ENCODE results near the gene EDDM13.
"Not testable (repeated sequence)": the region's sequence is repeated elsewhere in the genome, so short reads cannot be mapped to it uniquely, and the experiment has no call there.

The EDDM13 gene

GRCh38 chr19:56272161-56272798 is at the start of gene EDDM13:
TSS of gene EDDM13 (plus strand) at chr19:56272748. CDS start at chr19:56272835, 87 bp downstream.
- no peak for DNase-seq (ENCODE audit: insufficient read length, low spot score)

GRCh38 chr19:56222901-56223300 is 49.6 kb upstream of the EDDM13 start:
- DNase-seq (ENCODE audit: insufficient read length, low spot score) (no peak), FAIRE-seq (no peak)

More at GRCh38 chr19:56272161-56272798, at the start of gene EDDM13:
- FAIRE-seq = no peak

- DNase-seq (ENCODE audit: insufficient read length, low spot score) = no peak
- no peak for FAIRE-seq
These were observed 49.1 kb upstream of the EDDM13 start for GRCh38 chr19:56223481-56223880.

DNA sequence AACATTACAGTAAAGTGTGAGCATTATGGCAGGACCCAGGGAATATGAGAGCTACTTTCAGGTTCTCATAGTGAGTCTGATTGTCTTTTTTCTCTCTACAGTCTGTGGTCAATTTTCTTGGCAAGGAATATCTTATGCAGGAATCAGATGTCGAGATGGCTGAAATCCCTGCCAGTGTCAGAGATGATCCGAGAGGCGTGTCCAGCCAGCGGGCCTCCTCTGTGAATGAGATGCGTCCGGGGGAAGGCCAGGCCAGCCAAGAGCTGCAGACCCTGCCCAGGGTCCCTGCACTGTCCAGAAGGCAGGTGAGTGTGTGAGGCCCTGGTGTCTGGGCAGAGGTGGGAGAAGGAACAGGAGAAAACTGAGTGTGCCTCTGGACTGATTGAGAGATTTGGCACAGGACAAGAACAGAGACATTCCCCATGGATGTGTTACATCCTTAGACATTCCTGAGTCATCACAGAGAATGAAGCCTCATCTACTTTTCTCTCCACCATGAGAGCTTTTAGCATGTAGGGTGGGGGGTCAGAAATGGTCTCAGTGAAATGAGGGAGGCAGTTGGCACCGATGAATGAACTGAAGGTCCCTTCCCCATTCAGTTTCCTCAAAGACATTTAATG is 27.3 kb upstream of the EDDM13 start:
- DNase-seq (ENCODE audit: insufficient read length, low spot score) (no peak), FAIRE-seq (no peak)

- FAIRE-seq; DNase-seq (ENCODE audit: insufficient read length, low spot score): not testable (repeated sequence)
These were observed 26.8 kb upstream of the EDDM13 start for GRCh38 chr19:56245764-56246163.

GRCh38 chr19:56248736-56249338 is 23.7 kb upstream of the EDDM13 start:
- DNase-seq (ENCODE audit: insufficient read length, low spot score); FAIRE-seq: not testable (repeated sequence)

GRCh38 chr19:56252699-56253422 is 19.7 kb upstream of the EDDM13 start:
- DNase-seq (ENCODE audit: insufficient read length, low spot score) = peak; percentile 44
- no peak for FAIRE-seq

GRCh38 chr19:56253737-56254136 is 18.8 kb upstream of the EDDM13 start:
- FAIRE-seq = no peak
- DNase-seq (ENCODE audit: insufficient read length, low spot score) = peak; percentile 49

DNA sequence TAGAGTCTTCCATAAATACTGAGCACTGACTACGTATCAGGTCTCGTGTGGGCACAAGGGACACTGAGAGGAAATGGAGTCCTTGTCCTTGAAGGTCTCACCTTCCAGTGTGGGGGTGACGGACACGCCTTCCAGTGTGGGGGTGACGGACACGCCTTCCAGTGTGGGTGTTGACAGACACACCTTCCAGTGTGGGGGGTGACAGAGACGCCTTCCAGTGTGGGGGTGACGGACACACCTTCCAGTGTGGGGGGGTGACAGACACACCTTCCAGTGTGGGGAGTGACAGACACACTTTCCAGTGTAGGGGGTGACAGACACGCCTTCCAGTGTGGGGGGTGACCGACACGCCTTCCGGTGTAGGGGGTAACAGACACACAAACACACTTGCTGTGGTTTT is 14.3 kb upstream of the EDDM13 start:
- FAIRE-seq = no peak
- DNase-seq (ENCODE audit: insufficient read length, low spot score) = no peak

DNA sequence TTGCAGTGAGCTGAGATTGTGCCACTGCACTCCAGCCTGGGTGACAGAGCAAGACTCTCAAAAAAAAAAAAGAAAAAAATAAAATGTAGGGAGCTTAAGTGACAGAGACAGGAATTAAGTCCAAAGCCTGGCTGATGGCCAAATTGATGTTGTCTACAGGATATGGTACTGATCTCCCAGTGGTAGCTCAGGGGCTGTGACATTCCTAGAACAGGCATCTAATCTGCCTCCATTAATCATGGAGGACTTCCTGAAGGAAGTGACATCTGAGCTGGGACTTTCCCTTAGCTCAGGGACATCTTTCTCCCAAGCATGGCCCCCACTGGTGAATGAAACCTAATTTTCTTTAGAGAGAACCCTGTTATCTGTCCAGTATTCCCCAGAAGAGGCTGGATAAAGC is 11.4 kb upstream of the EDDM13 start:
- FAIRE-seq (no peak), DNase-seq (ENCODE audit: insufficient read length, low spot score) (no peak)

DNA sequence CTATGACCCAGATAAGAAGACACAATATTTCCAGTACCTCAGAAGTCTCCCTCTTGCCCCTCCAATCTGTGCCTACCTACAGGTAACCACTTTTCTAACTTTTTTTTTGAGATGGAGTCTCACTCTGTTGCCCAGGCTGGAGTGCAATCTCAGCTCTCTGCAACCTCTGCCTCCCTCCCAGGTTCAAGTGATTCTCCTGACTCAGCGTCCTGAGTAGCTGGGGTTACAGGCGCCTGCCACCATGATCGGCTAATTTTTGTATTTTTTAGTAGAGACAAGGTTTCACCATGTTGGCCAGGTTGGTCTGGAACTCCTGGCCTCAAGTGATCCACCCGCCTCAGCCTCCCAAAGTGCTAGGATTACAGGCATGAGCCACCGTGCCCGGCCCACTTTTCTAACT is 10.6 kb upstream of the EDDM13 start:
- not testable (repeated sequence) for FAIRE-seq; DNase-seq (ENCODE audit: insufficient read length, low spot score)

GRCh38 chr19:56263319-56263718 is 9.2 kb upstream of the EDDM13 start:
- FAIRE-seq (no peak), DNase-seq (ENCODE audit: insufficient read length, low spot score) (no peak)

- FAIRE-seq = no peak
- no peak for DNase-seq (ENCODE audit: insufficient read length, low spot score)
These were observed 6.5 kb upstream of the EDDM13 start for GRCh38 chr19:56266051-56266450.

DNA sequence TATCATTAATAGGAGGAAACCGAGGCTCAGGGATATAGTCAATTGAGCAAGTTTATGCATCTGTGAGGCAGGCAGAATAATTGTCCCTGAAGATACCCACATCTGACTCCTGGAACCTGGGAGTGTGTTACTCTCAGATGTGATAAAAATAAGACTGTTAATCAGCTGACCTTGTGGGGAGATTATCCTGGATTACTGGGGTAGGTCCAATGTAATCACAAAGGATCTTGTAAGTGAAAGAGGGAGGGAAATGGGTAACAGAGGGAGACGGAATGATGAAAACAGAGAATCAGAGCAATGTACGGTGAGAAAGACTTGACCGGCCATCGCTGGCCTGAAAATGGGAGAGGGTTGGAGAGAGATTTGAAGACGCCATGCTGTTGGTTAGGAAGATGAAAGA is 3.2 kb upstream of the EDDM13 start:
- no peak for DNase-seq (ENCODE audit: insufficient read length, low spot score)
- FAIRE-seq = no peak

DNA sequence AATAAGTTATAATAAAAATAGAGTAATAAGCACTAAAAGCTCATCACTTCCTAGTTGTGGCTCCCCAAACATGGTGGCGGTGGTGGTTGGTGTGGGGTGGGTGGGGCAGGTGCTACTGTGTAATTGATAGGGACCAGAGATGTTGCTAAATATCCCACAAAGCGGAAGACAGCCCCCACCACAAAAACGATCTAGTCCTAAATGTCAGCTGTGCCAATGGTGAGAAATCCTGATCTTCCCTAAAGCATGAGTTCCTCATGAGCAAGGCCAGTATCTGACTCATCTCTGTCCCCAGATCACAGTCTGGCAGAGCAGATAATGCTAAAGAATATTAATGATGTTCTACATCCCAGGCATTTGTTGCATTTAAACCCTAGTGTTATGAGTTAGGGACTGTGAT is 1.9 kb upstream of the EDDM13 start:
- FAIRE-seq (no peak), DNase-seq (ENCODE audit: insufficient read length, low spot score) (no peak)

GRCh38 chr19:56271151-56271550 is 1.4 kb upstream of the EDDM13 start:
- no peak for FAIRE-seq
- DNase-seq (ENCODE audit: insufficient read length, low spot score) = no peak

DNA sequence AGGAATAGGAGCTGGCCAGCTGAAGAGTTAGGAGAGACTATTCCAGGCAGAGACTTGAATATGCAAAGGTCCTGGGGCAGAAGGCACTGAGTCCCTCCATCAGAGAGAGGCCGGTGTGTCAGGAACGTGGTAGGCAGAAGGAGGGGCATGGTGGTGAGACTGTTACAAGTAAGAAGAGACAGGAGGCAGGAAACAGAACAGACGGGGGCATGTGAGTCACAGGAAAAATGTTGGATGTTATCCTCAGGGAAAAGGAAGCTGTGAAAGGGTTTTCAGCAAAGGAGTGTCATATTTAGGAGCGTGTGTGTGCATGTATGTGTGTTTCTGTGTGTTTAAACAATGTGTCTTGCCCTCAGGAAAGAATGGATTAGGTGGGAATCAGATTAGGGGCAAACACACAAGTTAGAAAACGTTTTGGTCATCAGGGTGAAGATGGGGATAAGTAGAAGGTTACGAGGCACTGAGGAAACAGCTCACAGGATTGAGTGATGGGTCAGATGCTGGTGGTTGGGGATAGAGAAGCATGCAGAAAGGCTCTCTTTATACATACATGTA is 1.1 kb downstream of the EDDM13 start:
- no peak for FAIRE-seq
- no peak for DNase-seq (ENCODE audit: insufficient read length, low spot score)

DNA sequence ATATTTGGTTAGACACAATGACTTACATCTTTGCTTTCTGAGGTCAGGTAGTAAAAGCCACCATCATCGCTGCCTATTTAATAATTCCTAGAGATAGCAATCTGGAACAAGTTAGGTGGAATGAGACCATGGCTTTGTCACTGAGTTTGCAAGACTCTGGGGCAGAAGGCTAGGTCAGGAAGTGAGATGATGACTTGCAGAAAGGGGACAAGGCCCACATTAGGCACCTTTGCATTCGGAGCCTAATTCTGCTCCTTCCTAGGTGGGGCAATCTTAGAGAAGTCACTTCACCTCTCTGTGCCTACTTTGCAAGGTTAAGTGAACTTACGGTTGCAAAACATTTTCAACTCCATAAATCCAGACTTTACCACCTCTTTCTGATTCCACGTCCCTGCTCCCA is 10.3 kb downstream of the EDDM13 start:
- no peak for FAIRE-seq
- no peak for DNase-seq (ENCODE audit: insufficient read length, low spot score)

DNA sequence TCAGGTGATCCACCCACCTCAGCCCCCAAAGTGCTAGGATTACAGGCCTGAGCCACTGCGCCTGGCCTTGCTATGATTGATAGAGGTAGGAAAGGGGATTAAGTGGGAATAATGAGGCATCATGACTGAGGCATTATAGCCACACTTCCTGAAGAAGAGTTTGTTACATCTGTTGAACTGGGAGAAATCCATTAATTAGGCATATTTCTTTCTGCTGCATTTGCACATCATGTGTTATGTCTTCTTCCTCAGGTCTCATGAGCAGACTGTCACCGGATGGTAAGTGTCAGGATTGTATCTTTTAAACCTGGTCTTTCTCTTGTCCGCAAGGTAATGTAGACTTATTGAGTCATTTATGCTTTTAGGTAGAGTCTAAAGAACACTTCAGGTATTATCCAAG is 12.2 kb downstream of the EDDM13 start:
- FAIRE-seq (no peak), DNase-seq (ENCODE audit: insufficient read length, low spot score) (no peak)

GRCh38 chr19:56290104-56290503 is 17.6 kb downstream of the EDDM13 start:
- DNase-seq (ENCODE audit: insufficient read length, low spot score) (no peak), FAIRE-seq (no peak)

DNA sequence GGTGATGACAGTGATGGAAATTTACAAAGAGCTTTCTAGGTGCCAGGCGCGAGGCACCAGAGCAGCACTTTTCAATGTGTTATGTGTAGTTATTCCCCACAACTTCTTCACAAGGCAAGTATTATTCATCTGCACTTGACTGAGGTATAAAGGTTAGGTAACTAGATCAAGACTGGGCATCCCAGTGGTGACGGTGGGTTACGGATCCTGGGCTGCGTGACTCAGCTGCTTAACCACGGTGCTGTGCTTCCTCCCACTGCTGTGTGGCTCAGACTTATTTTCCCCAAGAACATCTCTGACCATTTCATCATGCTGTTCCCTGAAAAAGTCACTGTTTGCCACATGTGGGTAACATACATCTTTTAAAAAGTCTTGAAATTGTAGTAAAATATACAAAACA is 19.3 kb downstream of the EDDM13 start:
- FAIRE-seq (no peak), DNase-seq (ENCODE audit: insufficient read length, low spot score) (no peak)

All from HTR-8/SVneo (cell line).